ENCODE data around the gene AXIN1. TPM values are rescaled to one million over a fixed set of nuclear protein-coding genes. Genes with fewer than 3 reads are reported as not detected.

Gene AXIN1
- total RNA-seq, 1 experiment from 2014 or later = 53.3 TPM

GRCh38 chr16:287298-287811 is 65.2 kb downstream of the AXIN1 start:
- ChIA-PET POLR2A (no interaction called here), CTCF (interaction anchor here (0.6 kb wide), 2 partner anchors 58 to 255 kb away, joined by 5 to 6 read pairs; no protein-coding TSS in a partner anchor)
- in situ Hi-C loops (cut with HindIII; ENCODE audit: low pct_unique_long_range_greater_than_20kb, low sequenced_read_pairs) = no loop called here
- no peak overlapping the region for H3K4me3 ChIP-seq (ENCODE audit: low read depth in 2 of 2, low read length in 2 of 2)
- H3K27me3 ChIP-seq (ENCODE audit: control insufficient read depth, insufficient read depth, low read length) = no peaks in the 10 kb centered on the region
- H3K4me1 ChIP-seq (ENCODE audit: control insufficient read depth, insufficient read depth, low read length) = no peaks in the 10 kb centered on the region
- intact Hi-C loops (cut with micrococcal nuclease; ENCODE audit: unreplicated experiment) = no loop called here
- H3K36me3 ChIP-seq (ENCODE audit: control insufficient read depth, insufficient read depth, low read length) = no peaks in the 10 kb centered on the region
- ATAC-seq (no peak), DNase-seq (ENCODE audit: low read depth, low spot score) (no peak)
- TF ChIP-seq REST (IDR thresholded peaks at IDR 0.05; ENCODE audit: insufficient read depth in 1 of 2, low read depth in 2 of 2, low read length in 1 of 2) (no peak), SIN3A (IDR thresholded peaks at IDR 0.05; ENCODE audit: borderline replicate concordance, insufficient read depth, low read depth, low read length) (no peak)
- H3K27ac ChIP-seq (ENCODE audit: low read length) = no peak overlapping the region
- no TSS peak for BruUV-seq (replicated peaks)
- no peaks in the 10 kb centered on the region for H3K9me3 ChIP-seq (ENCODE audit: control insufficient read depth, insufficient read depth, low read depth, low read length)

- no peaks in the 10 kb centered on the region for H3K9me3 ChIP-seq (ENCODE audit: control insufficient read depth, insufficient read depth, low read depth, low read length)
- H3K4me3 ChIP-seq (ENCODE audit: low read depth in 2 of 2, low read length in 2 of 2) = no peak overlapping the region
- in situ Hi-C loops (cut with HindIII; ENCODE audit: low pct_unique_long_range_greater_than_20kb, low sequenced_read_pairs) = no loop called here
- H3K27me3 ChIP-seq (ENCODE audit: control insufficient read depth, insufficient read depth, low read length) = no peaks in the 10 kb centered on the region
- POLR2A ChIA-PET = no interaction called here
- CTCF ChIA-PET = no interaction called here
- H3K4me1 ChIP-seq (ENCODE audit: control insufficient read depth, insufficient read depth, low read length) = no peaks in the 10 kb centered on the region
- DNase-seq (ENCODE audit: low read depth, low spot score) (no peak), ATAC-seq (no peak)
- H3K27ac ChIP-seq (ENCODE audit: low read length) = no peak overlapping the region
- TF ChIP-seq SIN3A (IDR thresholded peaks at IDR 0.05; ENCODE audit: borderline replicate concordance, insufficient read depth, low read depth, low read length) (no peak), TCF7L2 (IDR thresholded peaks at IDR 0.05; ENCODE audit: low read depth, low read length) (no peak), POLR2AphosphoS5 (IDR thresholded peaks at IDR 0.05; ENCODE audit: low read depth, low read length) (no peak), CTCF (IDR thresholded peaks at IDR 0.05) (no peak), REST (IDR thresholded peaks at IDR 0.05; ENCODE audit: insufficient read depth in 1 of 2, low read depth in 2 of 2, low read length in 1 of 2) (no peak)
- no TSS peak for BruUV-seq (replicated peaks)
- intact Hi-C loops (cut with micrococcal nuclease; ENCODE audit: unreplicated experiment) = no loop called here
- H3K36me3 ChIP-seq (ENCODE audit: control insufficient read depth, insufficient read depth, low read length) = no peaks in the 10 kb centered on the region
Observed at GRCh38 chr16:286491-287297, 65.8 kb downstream of the AXIN1 start.
